Mammary epithelial cell (primary cell): ENCODE results near the gene GATA6.

ENCODE experiments used
- CTCF ChIP-seq, 2 donors: IDR thresholded peaks in 1 of 2; conservative IDR thresholded peaks in 1 of 2; 2 replicates each; pipeline ENCODE4 v1.5.1; 2011 to 2012; ENCODE audit warnings: inconsistent platforms in 2 of 2, low read length in 2 of 2, mild to moderate bottlenecking in 2 of 2, control low read depth in 1 of 2, low read depth in 1 of 2; ENCODE audit not compliant: insufficient read depth in 1 of 2; ENCODE audit errors: extremely low read depth in 1 of 2
- EZH2 ChIP-seq: IDR thresholded peaks from 2 replicates; pipeline ENCODE4 v1.6.1; 2012; ENCODE audit warnings: low read length, inconsistent platforms, borderline replicate concordance

DNA sequence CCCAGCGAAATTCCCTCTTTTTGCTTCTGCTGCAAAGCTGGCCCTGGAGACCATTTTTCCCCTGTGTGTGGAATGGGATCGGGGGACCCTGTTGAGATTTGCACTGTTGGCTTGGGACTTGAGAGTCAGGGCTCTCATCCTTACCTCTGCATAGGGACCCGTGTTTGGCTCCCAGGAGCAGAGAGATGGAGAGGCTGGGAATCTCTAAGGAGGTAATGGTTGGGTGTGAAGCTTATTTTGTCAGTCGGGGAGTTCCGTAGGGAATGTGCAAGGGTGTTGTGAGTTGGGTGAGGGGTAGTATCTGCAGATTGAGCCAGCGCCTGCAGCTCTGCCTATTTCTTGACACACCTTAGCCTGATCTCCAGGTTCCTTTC is 4.5 kb downstream of the GATA6 start:
- TF ChIP-seq CTCF (conservative IDR thresholded peaks at IDR 0.05 in 1 of 2, IDR thresholded peaks at IDR 0.05 in 1 of 2; ENCODE audit: extremely low read depth in 1 of 2, insufficient read depth in 1 of 2, low read depth in 1 of 2, low read length in 2 of 2) (no peak), EZH2 (no peak)
